Astrocyte (in vitro differentiated cells and primary cell): ENCODE data around the gene DZANK1.

Experiments
- EZH2 ChIP-seq: IDR thresholded peaks from 2 replicates; pipeline ENCODE4 v1.6.1; 2012; ENCODE audit warnings: mild to moderate bottlenecking, low read length, inconsistent platforms; ENCODE audit not compliant: insufficient read depth
- TF ChIP-seq, protein P1 (sequence below): IDR thresholded peaks from 2 replicates; pipeline ENCODE4 v1.5.1; 2011; ENCODE audit warnings: low read depth, mild to moderate bottlenecking, inconsistent platforms, low read length, moderate library complexity; ENCODE audit not compliant: insufficient read depth

DNA sequence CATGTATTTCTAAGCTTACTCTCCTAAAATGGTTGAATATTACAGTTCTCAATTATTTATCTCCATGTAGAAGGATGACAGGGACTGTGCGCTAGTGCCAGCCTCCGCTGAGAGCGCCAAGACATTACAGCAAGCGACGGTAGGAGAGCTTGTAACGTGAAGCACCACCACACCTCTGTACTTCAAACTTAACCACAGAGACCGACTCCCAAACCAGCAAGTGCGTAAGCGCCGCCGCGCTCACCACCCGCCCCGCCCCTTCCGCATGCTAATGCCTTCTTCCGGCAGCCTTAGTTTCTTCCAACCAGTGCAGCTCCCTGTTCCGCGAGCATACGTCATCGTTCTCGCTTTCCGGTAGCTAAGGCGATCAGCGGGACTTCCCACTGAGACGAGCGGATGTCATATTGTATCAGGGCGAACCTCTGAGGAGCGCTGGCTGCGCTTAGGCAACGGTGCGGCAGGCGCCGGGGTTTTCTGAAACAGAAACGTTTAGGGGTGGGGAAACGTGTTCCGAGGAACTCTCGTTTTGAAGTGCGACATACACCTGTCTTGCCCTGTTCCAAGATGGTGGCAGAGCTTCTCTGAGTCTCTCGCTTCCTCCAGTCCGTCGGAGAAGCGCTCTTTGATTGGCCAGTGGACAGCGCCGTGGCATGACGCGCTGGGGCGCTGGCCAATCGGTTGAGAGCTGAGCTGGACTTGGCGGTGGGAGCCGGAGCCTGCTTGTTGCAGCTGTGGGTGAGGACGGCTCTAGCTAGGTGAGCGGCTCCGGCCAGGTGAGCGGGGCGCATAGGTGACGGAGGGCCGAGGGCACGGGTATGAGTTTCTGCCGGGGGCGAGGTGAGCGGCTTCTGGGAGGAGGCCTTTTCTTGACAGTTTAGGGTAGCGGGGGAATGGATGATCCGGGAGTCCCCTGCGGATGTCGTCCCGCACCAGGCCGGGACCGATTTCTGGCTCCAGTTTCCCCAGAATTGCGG, 40.7 kb upstream of the DZANK1 start, which contains the start of gene SEC23B:
- no peak for TF ChIP-seq EZH2
- TF ChIP-seq, protein P1, sequence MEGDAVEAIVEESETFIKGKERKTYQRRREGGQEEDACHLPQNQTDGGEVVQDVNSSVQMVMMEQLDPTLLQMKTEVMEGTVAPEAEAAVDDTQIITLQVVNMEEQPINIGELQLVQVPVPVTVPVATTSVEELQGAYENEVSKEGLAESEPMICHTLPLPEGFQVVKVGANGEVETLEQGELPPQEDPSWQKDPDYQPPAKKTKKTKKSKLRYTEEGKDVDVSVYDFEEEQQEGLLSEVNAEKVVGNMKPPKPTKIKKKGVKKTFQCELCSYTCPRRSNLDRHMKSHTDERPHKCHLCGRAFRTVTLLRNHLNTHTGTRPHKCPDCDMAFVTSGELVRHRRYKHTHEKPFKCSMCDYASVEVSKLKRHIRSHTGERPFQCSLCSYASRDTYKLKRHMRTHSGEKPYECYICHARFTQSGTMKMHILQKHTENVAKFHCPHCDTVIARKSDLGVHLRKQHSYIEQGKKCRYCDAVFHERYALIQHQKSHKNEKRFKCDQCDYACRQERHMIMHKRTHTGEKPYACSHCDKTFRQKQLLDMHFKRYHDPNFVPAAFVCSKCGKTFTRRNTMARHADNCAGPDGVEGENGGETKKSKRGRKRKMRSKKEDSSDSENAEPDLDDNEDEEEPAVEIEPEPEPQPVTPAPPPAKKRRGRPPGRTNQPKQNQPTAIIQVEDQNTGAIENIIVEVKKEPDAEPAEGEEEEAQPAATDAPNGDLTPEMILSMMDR, result no peak
